ENCODE data around the gene GRM1.

GRM1 gene

DNA sequence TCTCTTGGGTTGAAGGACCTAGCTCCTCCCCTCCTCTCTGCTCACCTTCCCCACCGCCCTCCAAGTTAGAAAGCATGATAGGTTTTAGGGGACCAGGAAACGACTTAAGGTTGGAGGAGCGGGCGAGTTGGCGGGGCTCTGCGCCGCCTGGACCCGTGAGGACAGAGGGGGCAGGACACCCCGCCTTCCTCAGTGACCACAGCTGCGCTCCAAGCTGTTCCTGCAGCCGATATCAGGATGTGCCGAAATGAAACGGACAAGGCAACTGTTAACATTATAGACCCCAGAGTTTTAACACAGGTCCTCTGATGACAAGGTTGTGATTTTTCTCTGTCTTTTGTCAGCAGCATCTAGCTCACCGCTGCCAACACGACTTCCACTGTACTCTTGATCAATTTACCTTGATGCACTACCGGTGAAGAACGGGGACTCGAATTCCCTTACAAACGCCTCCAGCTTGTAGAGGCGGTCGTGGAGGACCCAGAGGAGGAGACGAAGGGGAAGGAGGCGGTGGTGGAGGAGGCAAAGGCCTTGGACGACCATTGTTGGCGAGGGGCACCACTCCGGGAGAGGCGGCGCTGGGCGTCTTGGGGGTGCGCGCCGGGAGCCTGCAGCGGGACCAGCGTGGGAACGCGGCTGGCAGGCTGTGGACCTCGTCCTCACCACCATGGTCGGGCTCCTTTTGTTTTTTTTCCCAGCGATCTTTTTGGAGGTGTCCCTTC, at the start of gene GRM1:
Gene GRM1 (plus strand): TSS at position 212 of the 722 bp plus-strand sequence. CDS start 456 bp downstream, at position 668.
- DNase-seq (ENCODE audit: low spot score): no peak

- DNase-seq (ENCODE audit: low spot score): no peak
Observed at GRCh38 chr6:146009338-146009737, 19.5 kb upstream of the GRM1 start.

DNA sequence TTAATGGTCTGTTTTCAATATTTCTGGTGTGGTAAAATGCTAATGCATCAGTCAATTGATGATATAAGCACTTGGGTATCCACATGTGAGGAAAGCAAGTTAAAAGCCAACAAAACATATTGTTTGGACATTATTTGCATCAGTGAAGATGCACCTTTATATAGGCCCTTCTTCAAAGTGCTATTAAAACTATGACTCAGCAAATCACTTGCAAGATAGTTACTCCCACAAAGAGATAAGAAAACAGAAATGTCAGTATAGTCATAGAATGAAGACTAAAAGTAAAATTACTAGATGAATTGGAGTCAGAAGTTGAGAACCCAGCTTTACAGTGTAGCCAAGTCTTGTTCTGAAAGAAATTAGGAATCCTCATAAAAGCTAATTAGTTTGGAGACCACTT, 14.6 kb upstream of the GRM1 start:
- no peak for DNase-seq (ENCODE audit: low spot score)

GRCh38 chr6:146017672-146018071, 11.2 kb upstream of the GRM1 start:
- DNase-seq (ENCODE audit: low spot score): no peak

DNA sequence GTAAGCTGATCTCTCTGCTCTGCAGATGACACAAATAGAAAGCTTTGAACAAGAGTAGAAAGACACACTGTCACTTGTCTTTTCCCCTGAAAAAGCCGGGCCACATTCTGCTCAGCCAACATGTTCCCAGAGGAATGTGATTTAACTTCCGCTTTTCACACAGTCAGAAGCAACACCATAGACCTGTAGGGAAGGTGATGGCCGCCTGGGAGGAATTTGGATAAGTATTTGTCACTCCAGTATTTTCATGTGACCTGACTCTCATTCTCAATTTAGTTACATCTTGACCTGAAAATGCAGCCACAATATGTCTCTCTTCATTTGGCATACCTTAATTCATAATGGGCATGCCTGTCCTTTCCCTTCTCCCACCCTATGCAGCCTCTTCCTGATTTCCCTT, 2.0 kb upstream of the GRM1 start:
- DNase-seq (ENCODE audit: low spot score): no peak

DNA sequence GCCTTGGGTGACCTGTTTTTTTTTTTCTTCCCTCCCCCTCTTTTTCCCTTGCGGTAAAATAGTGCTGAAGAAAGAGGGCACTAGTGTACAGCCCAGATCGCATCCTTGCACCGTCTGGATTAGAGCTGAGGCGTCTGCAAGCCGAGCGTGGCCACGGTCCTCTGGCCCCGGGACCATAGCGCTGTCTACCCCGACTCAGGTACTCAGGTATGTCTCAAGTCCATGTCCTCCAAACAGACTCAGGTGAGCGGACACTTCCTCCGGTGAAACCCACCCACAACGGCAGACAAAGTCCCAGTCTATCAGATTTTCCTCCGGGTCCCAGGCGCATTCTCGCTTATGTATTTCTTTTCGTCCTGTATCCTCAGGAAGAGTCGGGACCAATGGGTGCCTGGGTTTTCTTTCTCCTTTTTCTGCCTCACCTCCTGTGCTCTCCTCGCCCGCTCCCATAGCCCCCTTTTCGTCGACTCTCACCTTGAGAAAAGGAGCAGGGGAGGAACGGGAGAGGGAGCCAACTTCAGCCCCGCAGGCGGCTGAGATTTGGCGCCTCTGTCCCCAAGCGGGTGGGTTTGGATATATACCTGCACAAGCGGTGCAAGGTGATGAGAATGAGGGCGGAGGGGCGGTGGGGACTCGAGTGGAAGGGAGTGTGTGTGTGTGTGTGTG, 1.1 kb upstream of the GRM1 start:
- no peak for DNase-seq (ENCODE audit: low spot score)

DNA sequence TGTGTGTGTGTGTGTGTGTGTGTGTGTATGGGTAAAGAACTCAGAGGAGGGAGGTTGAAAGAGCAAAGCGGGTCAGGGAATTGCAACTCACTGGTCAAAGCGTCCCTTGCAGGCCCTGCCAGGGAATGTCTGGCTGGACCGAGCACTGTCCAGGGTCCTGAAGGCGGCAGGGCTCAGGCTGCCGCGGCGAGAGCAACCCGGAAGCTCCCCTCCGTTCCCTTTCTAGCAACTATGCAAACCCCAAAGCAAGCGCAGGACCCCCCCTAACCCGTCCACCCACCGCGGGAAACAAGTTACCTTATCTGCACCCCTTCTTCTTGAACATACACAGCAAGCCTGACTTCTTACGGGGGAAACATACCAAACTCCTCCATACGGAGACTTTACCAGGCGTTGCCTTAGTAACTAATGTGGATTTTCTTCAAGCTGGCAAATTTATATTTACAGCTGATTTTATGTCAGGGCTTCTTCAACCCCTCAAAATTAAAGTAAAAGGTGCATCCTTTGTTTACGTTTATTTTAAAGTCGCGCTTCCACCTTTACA, 538 bp upstream of the GRM1 start:
- no peak for DNase-seq (ENCODE audit: low spot score)

DNA sequence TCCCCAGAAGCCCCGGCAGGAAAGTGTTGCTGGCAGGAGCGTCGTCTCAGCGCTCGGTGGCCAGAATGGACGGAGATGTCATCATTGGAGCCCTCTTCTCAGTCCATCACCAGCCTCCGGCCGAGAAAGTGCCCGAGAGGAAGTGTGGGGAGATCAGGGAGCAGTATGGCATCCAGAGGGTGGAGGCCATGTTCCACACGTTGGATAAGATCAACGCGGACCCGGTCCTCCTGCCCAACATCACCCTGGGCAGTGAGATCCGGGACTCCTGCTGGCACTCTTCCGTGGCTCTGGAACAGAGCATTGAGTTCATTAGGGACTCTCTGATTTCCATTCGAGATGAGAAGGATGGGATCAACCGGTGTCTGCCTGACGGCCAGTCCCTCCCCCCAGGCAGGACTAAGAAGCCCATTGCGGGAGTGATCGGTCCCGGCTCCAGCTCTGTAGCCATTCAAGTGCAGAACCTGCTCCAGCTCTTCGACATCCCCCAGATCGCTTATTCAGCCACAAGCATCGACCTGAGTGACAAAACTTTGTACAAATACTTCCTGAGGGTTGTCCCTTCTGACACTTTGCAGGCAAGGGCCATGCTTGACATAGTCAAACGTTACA, 817 bp downstream of the GRM1 start:
- no peak for DNase-seq (ENCODE audit: low spot score)

DNA sequence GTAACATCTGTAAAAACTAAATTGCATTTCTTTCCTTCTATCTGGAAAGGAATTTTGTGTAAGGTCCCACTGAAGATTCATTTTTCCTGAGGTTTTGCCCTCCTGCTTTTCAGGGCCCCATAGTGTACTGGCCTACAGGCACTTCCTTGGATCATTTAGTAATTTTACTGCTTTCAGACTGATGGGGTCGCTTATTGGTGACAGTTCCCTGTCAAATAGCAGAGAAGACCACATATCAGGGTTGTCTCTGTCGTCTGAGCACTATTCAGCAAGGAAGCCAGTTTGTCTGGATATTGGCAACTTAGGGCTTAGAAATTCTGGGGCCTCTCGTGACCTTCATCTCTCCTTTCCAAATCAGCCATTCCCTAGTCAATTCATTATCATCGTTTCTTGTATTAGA, 3.5 kb downstream of the GRM1 start:
- DNase-seq (ENCODE audit: low spot score): no peak

- no peak for DNase-seq (ENCODE audit: low spot score)
Observed at GRCh38 chr6:146040360-146040759, 11.5 kb downstream of the GRM1 start.

- DNase-seq (ENCODE audit: low spot score): no peak
Observed at GRCh38 chr6:146041282-146041681, 12.4 kb downstream of the GRM1 start.

DNA sequence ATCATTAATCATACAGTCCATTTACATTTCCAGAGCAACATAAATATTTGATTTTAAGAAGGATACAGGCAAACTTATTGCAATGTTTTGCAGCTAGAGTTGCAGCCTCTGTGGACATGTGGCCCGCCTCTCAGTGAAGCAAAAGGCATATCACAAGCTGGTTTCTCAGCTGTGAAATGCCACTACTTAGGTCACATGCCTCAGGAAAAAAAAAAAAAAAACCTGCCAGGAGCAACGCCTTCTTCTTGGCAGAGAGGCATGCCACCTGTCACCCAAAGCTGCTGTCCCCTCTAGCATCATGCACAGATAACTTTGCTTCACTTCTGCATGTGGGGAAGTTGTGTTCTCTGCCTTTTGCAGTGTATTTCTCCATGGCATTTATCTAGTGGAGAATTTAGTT, 18.5 kb downstream of the GRM1 start:
- DNase-seq (ENCODE audit: low spot score): no peak

- no peak for DNase-seq (ENCODE audit: low spot score)
Observed at GRCh38 chr6:146050168-146050567, 21.3 kb downstream of the GRM1 start.

DNA sequence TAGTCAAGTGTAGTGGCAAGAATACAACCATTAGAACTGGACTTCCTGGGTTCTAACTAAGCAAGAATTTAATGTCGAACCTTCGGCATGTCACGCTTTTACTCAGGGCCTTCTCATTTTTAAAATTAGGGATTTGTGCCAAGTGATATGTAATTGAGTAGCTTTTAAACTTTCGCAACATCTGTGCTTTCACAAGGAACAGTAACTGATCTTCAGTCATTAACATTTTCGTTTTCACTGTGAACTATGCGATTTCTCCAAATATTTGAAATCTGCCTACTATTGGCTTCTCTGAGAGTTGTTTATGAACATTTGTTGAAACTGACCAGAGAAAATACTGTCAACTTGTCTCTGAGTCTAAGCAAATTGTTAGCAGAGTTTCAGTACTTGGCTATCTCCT, 27.6 kb downstream of the GRM1 start:
- no peak for DNase-seq (ENCODE audit: low spot score)

- no peak for DNase-seq (ENCODE audit: low spot score)
Observed at GRCh38 chr6:146065690-146066089, 36.8 kb downstream of the GRM1 start.

DNA sequence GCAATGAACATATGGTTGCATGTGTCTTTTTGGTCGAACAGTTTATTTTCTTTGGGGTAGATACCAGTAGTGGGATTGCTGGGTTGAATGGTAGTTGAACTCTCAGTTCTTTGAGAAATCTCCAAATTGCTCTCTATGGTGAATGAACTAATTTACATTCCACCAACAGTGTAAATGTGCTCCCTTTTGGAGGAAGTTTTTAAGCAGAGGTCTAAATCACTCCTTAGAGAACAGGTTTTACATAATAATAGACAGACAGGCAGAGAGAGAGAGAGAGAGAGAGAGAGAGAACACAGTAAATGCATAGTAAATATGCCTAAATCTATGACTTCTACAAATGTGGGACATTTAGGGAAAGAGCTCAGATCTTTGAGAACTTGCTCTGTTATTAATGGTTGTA, 37.6 kb downstream of the GRM1 start:
- no peak for DNase-seq (ENCODE audit: low spot score)

DNA sequence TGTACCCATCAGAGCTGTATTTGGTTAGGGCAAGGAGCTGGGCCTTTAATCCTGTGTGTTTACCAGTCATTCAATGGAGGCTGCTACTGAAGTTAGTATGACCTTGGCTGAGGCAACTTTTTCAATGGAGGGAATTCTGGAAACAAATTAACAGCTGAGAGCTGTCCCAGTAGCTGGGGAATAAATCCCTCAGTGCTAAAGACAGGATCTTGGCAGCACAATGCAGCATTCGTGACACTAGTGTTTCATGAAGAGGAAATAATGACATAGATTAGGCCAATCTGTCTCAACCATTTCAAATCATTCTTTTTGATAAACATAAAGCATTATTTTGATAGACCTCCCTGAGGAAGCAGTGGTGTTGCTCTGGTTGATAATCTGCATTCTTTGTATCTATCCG, 42.9 kb downstream of the GRM1 start:
- DNase-seq (ENCODE audit: low spot score): no peak

DNA sequence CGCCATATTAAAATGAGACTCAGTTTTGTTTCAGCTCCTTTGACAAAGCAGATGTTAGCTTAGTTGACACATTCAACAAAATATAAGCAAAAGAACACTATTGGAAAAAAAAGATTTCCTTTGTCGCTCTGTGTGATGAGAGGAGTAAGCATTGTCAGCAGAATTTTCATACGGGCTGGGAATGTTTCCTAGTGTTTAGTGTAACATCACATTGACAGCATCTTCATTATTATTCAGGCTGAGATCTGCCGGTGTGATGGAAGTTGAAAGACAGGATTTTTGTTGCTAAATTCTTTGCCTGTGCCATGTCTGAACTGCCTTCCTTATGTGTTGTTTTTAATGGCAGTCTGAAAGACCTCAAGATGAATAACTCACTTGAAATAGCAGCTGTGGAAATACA, 49.1 kb downstream of the GRM1 start:
- no peak for DNase-seq (ENCODE audit: low spot score)

- DNase-seq (ENCODE audit: low spot score): no peak
Observed at GRCh38 chr6:146087386-146087785, 58.5 kb downstream of the GRM1 start.

GRCh38 chr6:146090474-146090873, 61.6 kb downstream of the GRM1 start:
- no peak for DNase-seq (ENCODE audit: low spot score)

- DNase-seq (ENCODE audit: low spot score): no peak
Observed at GRCh38 chr6:146092961-146093686, 64.3 kb downstream of the GRM1 start.

DNA sequence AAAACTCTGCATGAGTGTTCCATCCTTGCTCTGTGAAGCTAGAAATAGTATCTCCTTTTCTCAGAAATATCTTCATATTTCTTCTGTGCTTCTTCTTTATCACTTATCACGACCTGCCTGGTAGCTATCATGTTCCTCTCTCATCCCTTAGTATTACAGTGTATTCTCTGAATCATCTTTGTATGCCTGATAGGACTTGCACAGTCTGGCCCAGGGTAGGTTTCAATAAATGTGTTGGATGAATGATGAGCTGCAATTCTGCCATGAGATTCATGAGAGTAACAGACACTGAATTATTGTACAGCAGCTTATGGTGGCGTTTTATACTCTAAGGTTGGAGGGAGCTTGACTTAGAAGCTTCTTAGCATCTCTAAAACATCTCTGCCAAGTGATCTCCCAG, 66.6 kb downstream of the GRM1 start:
- DNase-seq (ENCODE audit: low spot score): no peak

GRCh38 chr6:146097586-146097985, 68.7 kb downstream of the GRM1 start:
- no peak for DNase-seq (ENCODE audit: low spot score)
